OCI-LY3 (cell line): ENCODE data around the gene KCNMA1.

Source experiments
- EZH2phosphoT487 ChIP-seq: fragments of 200-600 bp; shearing (Covaris generic); IDR thresholded peaks from 2 replicates; pipeline ENCODE4 v1.6.1; 2018; ENCODE audit warnings: antibody characterized with exemption, mixed run types, low read depth
- TF ChIP-seq, protein P1 (sequence below): fragments of 200-600, 300-600 bp; sonication (generic); IDR thresholded peaks from 2 replicates; pipeline ENCODE4 v1.5.1; 2014; ENCODE audit warnings: antibody characterized with exemption, low read length, low read depth

DNA sequence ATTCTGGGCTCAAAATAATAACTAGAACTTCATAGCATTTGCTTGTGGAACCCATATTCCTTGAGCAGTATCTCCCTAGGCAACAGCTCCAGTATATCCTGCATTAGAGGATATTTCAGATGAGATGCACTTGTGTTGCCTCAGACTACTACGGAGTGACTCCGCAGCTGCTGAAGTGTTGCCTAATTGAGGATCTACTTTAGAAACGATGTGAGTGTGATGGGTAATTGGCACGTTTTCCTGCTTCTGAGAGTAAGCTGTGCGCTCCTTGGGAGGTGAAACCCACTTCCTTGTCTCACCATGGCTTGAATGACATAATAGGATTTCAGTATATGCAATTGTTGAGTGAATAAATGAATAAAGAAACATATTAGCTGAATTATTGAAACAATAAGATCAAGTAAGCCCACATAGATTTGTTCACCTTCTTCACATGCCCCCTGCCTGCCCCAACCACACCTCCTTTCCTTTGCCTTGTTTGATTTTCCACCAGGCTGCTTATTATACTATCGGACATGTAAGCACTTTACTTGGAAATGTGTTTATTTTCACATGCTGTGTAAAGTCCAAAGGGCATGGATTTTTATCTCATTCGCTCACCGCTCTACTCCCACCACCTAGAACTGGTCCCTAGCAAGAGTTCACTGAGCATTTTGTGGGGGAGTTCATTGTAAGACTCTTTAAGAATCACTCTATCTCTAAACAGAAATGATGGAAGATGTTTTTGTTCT is 303.8 kb downstream of the KCNMA1 start:
- TF ChIP-seq, protein P1, sequence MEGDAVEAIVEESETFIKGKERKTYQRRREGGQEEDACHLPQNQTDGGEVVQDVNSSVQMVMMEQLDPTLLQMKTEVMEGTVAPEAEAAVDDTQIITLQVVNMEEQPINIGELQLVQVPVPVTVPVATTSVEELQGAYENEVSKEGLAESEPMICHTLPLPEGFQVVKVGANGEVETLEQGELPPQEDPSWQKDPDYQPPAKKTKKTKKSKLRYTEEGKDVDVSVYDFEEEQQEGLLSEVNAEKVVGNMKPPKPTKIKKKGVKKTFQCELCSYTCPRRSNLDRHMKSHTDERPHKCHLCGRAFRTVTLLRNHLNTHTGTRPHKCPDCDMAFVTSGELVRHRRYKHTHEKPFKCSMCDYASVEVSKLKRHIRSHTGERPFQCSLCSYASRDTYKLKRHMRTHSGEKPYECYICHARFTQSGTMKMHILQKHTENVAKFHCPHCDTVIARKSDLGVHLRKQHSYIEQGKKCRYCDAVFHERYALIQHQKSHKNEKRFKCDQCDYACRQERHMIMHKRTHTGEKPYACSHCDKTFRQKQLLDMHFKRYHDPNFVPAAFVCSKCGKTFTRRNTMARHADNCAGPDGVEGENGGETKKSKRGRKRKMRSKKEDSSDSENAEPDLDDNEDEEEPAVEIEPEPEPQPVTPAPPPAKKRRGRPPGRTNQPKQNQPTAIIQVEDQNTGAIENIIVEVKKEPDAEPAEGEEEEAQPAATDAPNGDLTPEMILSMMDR = no peak
- TF ChIP-seq EZH2phosphoT487 = no peak
